Upper lobe of left lung (tissue), 6 donors: ENCODE results near the gene ARHGAP8. TPM values are rescaled to one million over a fixed set of nuclear protein-coding genes. Genes with fewer than 3 reads are reported as not detected.

ENCODE experiments used
- ATAC-seq, 2 donors: fragments of 200-7000 bp; cut with Tn5 transposase; one replicate each; pipeline ENCODE4 v1.9.1; 2022; ENCODE audit warnings: mild to moderate bottlenecking in 2 of 2, moderate library complexity in 2 of 2; ENCODE audit not compliant: low FRiP score in 2 of 2
- DNase-seq, 2 donors: peaks; one replicate each; pipeline ENCODE4 v3.0.0-alpha.2; 2019 to 2020
- H3K27ac ChIP-seq, 4 donors: fragments of 200-600 bp; sonication (generic); one replicate each; pipeline ENCODE4 v1.5.1; 2016 to 2019
- H3K27me3 ChIP-seq, 4 donors: fragments of 200-600 bp; sonication (generic); one replicate each; pipeline ENCODE4 v1.5.1; 2017 to 2019
- H3K36me3 ChIP-seq, 4 donors: fragments of 200-600 bp; sonication (generic); one replicate each; pipeline ENCODE4 v1.5.1; 2016 to 2019
- H3K4me1 ChIP-seq, 4 donors: fragments of 200-600 bp; sonication (generic); one replicate each; pipeline ENCODE4 v1.5.1; 2018 to 2019
- H3K4me3 ChIP-seq, 4 donors: fragments of 200-600 bp; sonication (generic); one replicate each; pipeline ENCODE4 v1.5.1; 2017 to 2019; ENCODE audit warnings: mild to moderate bottlenecking in 2 of 4, moderate library complexity in 1 of 4
- H3K9me3 ChIP-seq, 4 donors: fragments of 200-600 bp; sonication (generic); one replicate each; pipeline ENCODE4 v1.5.1; 2018 to 2019
- EP300 ChIP-seq, 4 donors: sonication (generic); formaldehyde crosslinking; IDR thresholded peaks; one replicate each; pipeline ENCODE4 v1.5.1; 2017; ENCODE audit warnings: antibody characterized with exemption in 4 of 4, control low read depth in 2 of 4
- POLR2A ChIP-seq, 4 donors: fragments of 450-650 bp; IDR thresholded peaks; one replicate each; pipeline ENCODE4 v1.5.1; 2016 to 2017; ENCODE audit warnings: antibody characterized with exemption in 4 of 4, mild to moderate bottlenecking in 2 of 4
- POLR2AphosphoS5 ChIP-seq, 2 donors: sonication (generic); formaldehyde crosslinking; IDR thresholded peaks; one replicate each; pipeline ENCODE4 v1.5.1; 2017; ENCODE audit warnings: antibody characterized with exemption in 2 of 2
- WGBS, 2 donors: methylation state at CpG; one replicate each; pipeline ENCODE4 v1.1.5; 2017 to 2018; 5-methylcytosine and 5-hydroxymethylcytosine counted together
- total RNA-seq, 6 donors: library from RNA; depleted of rRNA in 4 of 6; stranded (reverse); fragments of >200 nt in 4 of 6; gene quantifications; one replicate each; pipeline versions ENCODE4 v1.1.0 to v1.2.1, GENCODE V29; 2016 to 2021
- TF ChIP-seq, protein P1 (sequence below), 6 experiments: fragments of 450-650 bp in 4 of 6; fragments of 200-600 bp in 2 of 6; sonication (generic) in 2 of 6; IDR thresholded peaks; one replicate each; pipeline ENCODE4 v1.5.1; 2016 to 2019; ENCODE audit warnings: antibody characterized with exemption in 6 of 6
- donor health status: DM: no; HTN: no; CAD: no; lungs with moderate emphysema.
- donor health status: DM: no; HTN: yes; CAD: no; lungs with severe emphysema.

The ARHGAP8 gene
- total RNA-seq, 6 donors from 2014 or later, result 13.8 to 55.5 (median 22.7) TPM

- Histone ChIP-seq H3K4me1 (no peaks in the 10 kb centered on the region), H3K9me3 (peaks cover 0 to 11% (median 7%) of the 10 kb centered on the region in 4 donors), H3K4me3 (no peak overlapping the region), H3K36me3 (no peaks in the 10 kb centered on the region), H3K27me3 (no peaks in the 10 kb centered on the region), H3K27ac (no peak overlapping the region)
- no peak for TF ChIP-seq EP300 (IDR thresholded peaks at IDR 0.05)
- no peak for DNase-seq
- 66 to 75% methylated on average over 24 to 30 of the region's 30 CpGs for WGBS, 2 donors
- ATAC-seq, result no peak
Measured at GRCh38 chr22:44840611-44841322, 88.4 kb downstream of the ARHGAP8 start.

- DNase-seq (no peak), ATAC-seq (no peak)
- Histone ChIP-seq H3K27me3 (no peaks in the 10 kb centered on the region), H3K4me1 (no peaks in the 10 kb centered on the region), H3K4me3 (no peak overlapping the region), H3K36me3 (no peaks in the 10 kb centered on the region), H3K27ac (no peak overlapping the region), H3K9me3 (peaks cover 0 to 11% (median 7%) of the 10 kb centered on the region in 4 donors)
- WGBS, 2 donors, result 66 to 69% methylated on average over 4 to 7 of the region's 7 CpGs
- TF ChIP-seq, protein P1, sequence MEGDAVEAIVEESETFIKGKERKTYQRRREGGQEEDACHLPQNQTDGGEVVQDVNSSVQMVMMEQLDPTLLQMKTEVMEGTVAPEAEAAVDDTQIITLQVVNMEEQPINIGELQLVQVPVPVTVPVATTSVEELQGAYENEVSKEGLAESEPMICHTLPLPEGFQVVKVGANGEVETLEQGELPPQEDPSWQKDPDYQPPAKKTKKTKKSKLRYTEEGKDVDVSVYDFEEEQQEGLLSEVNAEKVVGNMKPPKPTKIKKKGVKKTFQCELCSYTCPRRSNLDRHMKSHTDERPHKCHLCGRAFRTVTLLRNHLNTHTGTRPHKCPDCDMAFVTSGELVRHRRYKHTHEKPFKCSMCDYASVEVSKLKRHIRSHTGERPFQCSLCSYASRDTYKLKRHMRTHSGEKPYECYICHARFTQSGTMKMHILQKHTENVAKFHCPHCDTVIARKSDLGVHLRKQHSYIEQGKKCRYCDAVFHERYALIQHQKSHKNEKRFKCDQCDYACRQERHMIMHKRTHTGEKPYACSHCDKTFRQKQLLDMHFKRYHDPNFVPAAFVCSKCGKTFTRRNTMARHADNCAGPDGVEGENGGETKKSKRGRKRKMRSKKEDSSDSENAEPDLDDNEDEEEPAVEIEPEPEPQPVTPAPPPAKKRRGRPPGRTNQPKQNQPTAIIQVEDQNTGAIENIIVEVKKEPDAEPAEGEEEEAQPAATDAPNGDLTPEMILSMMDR (IDR thresholded peaks at IDR 0.05), result no peak
- no peak for TF ChIP-seq POLR2AphosphoS5 (IDR thresholded peaks at IDR 0.05)
- no peak for TF ChIP-seq POLR2A (IDR thresholded peaks at IDR 0.05)
- no peak for TF ChIP-seq EP300 (IDR thresholded peaks at IDR 0.05)
Measured at GRCh38 chr22:44842417-44842816, 90.0 kb downstream of the ARHGAP8 start.

DNA sequence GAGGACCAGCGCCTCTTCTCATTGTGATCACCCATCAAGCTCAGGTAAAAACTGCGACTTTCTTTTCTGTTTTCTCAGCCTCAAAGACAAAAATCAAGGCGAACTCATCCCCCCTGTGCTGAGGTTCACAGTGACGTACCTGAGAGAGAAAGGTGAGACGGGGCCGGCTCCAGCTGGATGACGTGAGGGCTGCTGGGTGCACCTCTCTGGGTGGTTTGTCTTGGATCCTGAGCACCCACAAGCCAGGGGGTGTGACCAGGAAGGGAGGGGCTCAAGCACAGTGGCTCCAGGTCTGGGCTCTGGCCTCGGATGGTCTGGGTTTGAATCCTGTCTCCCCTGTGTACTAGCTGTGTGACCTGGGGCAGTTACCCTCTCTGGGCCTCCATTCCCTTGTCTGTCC is 92.8 kb downstream of the ARHGAP8 start:
- TF ChIP-seq EP300 (IDR thresholded peaks at IDR 0.05), result no peak
- TF ChIP-seq POLR2AphosphoS5 (IDR thresholded peaks at IDR 0.05), result no peak
- TF ChIP-seq, protein P1 (IDR thresholded peaks at IDR 0.05), result no peak
- TF ChIP-seq POLR2A (IDR thresholded peaks at IDR 0.05), result no peak
- H3K4me3 ChIP-seq, result no peak overlapping the region
- no peaks in the 10 kb centered on the region for H3K4me1 ChIP-seq
- WGBS, 2 donors, result 93 to 94% methylated on average over 8 of the region's 8 CpGs
- DNase-seq, result no peak
- no peak overlapping the region for H3K27ac ChIP-seq
- no peaks in the 10 kb centered on the region for H3K36me3 ChIP-seq
- no peaks in the 10 kb centered on the region for H3K27me3 ChIP-seq
- no peak for ATAC-seq
- peaks cover 0 to 11% (median 7%) of the 10 kb centered on the region in 4 donors for H3K9me3 ChIP-seq

DNA sequence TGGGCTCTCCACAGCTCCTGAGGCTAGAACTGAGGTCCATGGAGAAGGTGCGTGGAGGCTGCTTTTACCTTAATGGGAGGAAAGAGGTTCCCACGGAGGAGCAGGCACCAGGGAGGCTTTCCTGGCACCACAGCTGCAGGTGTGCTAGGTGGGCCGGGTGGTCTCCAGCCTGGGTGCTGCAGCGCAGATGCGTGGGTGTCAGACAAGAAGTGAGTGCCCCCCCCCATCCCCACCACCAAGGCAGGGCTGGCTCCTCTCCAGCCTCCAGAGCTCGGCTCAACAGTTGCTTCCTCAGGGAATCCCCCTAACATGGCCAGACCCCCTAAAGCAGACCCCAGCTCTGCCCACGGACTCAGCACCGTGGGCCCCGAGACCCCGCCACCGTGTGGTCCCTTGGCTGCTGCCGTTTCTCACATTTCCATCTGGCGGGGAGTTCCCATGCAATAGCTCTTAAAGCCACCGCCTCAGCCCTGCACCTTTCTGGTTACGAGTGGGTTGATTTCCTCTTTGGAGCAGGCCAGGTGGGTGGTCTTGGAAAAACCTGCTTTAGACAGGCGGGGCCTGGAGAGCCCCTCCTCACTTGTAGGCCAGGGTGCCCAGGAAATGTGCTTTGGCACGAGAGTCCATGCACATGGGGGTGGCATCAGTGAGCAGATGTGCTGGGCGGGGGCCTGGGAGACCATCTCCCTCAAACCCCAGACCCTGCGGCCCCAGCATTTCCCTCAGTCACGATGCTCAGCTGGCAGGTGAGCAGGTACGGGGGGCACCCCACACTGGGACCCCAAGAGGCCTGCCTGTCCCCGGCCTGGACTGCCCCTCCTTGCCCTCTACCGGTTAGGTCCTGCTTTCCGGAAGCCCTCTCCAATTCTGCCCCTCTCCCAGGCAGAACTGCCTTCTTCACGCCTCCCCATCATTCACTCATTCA is 93.7 kb downstream of the ARHGAP8 start:
- peak in 1 of 2 donors; percentile 47 for DNase-seq
- 88 to 93% methylated on average over 16 to 25 of the region's 25 CpGs for WGBS, 2 donors
- Histone ChIP-seq H3K36me3 (no peaks in the 10 kb centered on the region), H3K27me3 (no peaks in the 10 kb centered on the region), H3K4me3 (no peak overlapping the region), H3K27ac (no peak overlapping the region), H3K4me1 (no peaks in the 10 kb centered on the region), H3K9me3 (peaks cover 0 to 11% (median 7%) of the 10 kb centered on the region in 4 donors)
- TF ChIP-seq, protein P1 (IDR thresholded peaks at IDR 0.05), result no peak
- TF ChIP-seq EP300 (IDR thresholded peaks at IDR 0.05), result no peak
- no peak for TF ChIP-seq POLR2A (IDR thresholded peaks at IDR 0.05)
- TF ChIP-seq POLR2AphosphoS5 (IDR thresholded peaks at IDR 0.05), result no peak
- no peak for ATAC-seq

DNA sequence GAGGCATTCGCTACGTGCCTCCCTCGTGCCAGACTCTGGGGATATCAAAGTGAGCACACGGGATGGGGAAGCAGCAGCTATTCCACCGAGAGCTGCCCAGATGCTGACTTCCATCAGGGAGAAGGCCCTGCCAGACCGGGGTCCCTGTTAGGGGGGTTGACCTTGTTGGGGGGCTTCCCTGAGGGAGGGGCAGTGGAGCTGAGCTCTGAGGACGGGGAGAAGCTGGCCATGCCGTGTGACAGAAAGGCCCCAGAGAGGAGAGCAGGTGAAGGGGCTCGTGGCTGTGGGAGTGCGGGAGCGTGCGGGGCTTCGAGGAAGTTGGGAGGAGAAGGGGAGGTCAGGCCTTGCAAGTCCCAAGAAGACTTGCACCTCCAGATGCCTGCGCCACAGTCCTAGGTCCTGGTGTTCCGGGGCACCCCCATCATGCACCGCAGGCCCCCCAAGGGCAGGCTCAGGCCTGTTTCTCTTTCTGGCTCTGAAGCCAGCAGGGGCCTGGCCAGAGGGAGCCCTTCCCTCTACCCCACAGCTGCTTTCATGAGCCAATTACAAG is 94.4 kb downstream of the ARHGAP8 start:
- H3K27me3 ChIP-seq, result no peaks in the 10 kb centered on the region
- H3K36me3 ChIP-seq, result no peaks in the 10 kb centered on the region
- ATAC-seq (no peak), DNase-seq (peak in 1 of 2 donors; percentile 56)
- TF ChIP-seq EP300 (IDR thresholded peaks at IDR 0.05) (no peak), POLR2AphosphoS5 (IDR thresholded peaks at IDR 0.05) (no peak), POLR2A (IDR thresholded peaks at IDR 0.05) (no peak)
- TF ChIP-seq, protein P1 (IDR thresholded peaks at IDR 0.05), result no peak
- H3K4me1 ChIP-seq, result no peaks in the 10 kb centered on the region
- H3K27ac ChIP-seq, result no peak overlapping the region
- 80 to 88% methylated on average over 11 to 16 of the region's 16 CpGs for WGBS, 2 donors
- H3K4me3 ChIP-seq, result no peak overlapping the region
- peaks cover 0 to 11% (median 7%) of the 10 kb centered on the region in 4 donors for H3K9me3 ChIP-seq
